ENCODE measurements around the gene SH2B3. TPM values are rescaled to one million over a fixed set of nuclear protein-coding genes. Genes with fewer than 3 reads are reported as not detected.
"Not testable (repeated sequence)": the region's sequence is repeated elsewhere in the genome, so short reads cannot be mapped to it uniquely, and the experiment has no call there.

The SH2B3 gene
- total RNA-seq, 1 donor from 2014 or later = 2.8 TPM

DNA sequence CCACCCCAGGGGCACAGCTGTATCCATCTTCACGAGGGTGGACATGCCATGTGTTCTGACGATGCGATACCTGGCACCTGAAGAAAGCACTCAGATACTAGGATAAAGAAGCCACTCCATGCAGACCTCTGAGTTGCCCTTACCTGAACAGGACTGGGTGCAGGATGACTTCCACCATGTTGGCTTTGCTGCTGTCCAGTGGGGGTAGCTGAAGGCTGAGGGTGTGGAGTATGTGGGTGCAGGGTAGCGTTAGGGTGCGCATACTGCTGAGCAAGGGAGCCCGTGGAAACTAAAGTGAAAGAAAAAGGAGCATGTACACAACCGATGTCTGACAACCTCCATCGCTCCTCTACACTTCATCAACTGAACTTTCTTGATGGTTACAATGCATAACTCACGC, 51.3 kb downstream of the SH2B3 start:
- peaks cover 4% of the 10 kb centered on the region for H3K36me3 ChIP-seq

DNA sequence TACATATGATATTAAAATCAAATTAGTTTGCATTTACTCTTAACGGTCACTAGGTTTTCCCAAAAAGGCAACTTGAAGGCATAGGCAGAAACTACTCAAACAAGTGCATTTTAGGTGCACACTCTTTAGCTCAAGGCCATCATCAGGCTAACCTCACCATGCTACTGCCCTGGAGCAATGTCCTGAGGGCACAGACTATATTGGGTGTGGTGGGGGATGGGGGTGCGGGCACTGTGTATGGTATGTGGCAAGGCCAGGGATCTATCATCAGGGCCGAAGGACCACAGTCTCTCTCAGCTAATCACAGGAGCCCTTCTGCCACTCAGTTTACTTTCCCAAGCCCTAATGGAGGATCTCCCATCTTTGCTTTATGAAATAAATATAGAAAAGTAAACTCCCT, 51.9 kb downstream of the SH2B3 start:
- Mint-ChIP-seq H3K27me3 (ENCODE audit: insufficient read depth, low read depth) (no peaks in the 10 kb centered on the region), H3K9me3 (no peaks in the 10 kb centered on the region), H3K36me3 (peaks cover 31% of the 10 kb centered on the region), H3K4me1 (no peaks in the 10 kb centered on the region), H3K4me3 (no peak overlapping the region), H3K27ac (no peak overlapping the region)
- Histone ChIP-seq H3K9ac (no peak overlapping the region), H2AFZ (replicated peaks) (no peak overlapping the region), H3K9me3 (ENCODE audit: low read depth) (no peaks in the 10 kb centered on the region), H3K27ac (no peak overlapping the region), H3K4me1 (no peaks in the 10 kb centered on the region), H3K4me3 (no peak overlapping the region), H4K20me1 (ENCODE audit: low read depth) (no peaks in the 10 kb centered on the region), H3F3A (ENCODE audit: low read depth) (peaks cover under 1% of the 10 kb centered on the region), H3K79me2 (ENCODE audit: low read depth) (no peaks in the 10 kb centered on the region), H3K4me2 (no peak overlapping the region), H3K36me3 (peaks cover 4% of the 10 kb centered on the region), H3K27me3 (no peaks in the 10 kb centered on the region)
- DNase-seq (ENCODE audit: low spot score) = no peak
- no peak for TF ChIP-seq EZH2 (IDR thresholded peaks at IDR 0.05)
- TF ChIP-seq, protein P1, sequence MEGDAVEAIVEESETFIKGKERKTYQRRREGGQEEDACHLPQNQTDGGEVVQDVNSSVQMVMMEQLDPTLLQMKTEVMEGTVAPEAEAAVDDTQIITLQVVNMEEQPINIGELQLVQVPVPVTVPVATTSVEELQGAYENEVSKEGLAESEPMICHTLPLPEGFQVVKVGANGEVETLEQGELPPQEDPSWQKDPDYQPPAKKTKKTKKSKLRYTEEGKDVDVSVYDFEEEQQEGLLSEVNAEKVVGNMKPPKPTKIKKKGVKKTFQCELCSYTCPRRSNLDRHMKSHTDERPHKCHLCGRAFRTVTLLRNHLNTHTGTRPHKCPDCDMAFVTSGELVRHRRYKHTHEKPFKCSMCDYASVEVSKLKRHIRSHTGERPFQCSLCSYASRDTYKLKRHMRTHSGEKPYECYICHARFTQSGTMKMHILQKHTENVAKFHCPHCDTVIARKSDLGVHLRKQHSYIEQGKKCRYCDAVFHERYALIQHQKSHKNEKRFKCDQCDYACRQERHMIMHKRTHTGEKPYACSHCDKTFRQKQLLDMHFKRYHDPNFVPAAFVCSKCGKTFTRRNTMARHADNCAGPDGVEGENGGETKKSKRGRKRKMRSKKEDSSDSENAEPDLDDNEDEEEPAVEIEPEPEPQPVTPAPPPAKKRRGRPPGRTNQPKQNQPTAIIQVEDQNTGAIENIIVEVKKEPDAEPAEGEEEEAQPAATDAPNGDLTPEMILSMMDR (IDR thresholded peaks at IDR 0.05) = no peak
- TF ChIP-seq EZH2phosphoT487 (IDR thresholded peaks at IDR 0.05) = no peak

More for the DNA sequence above, 51.3 kb downstream of the SH2B3 start:
- Mint-ChIP-seq H3K27me3 (ENCODE audit: insufficient read depth, low read depth) (no peaks in the 10 kb centered on the region), H3K9me3 (no peaks in the 10 kb centered on the region), H3K27ac (no peak overlapping the region), H3K4me1 (no peaks in the 10 kb centered on the region), H3K36me3 (peaks cover 31% of the 10 kb centered on the region), H3K4me3 (no peak overlapping the region)
- Histone ChIP-seq H3K79me2 (ENCODE audit: low read depth) (no peaks in the 10 kb centered on the region), H3K4me1 (no peaks in the 10 kb centered on the region), H4K20me1 (ENCODE audit: low read depth) (no peaks in the 10 kb centered on the region), H3K9ac (no peak overlapping the region), H3K27me3 (no peaks in the 10 kb centered on the region), H3K27ac (no peak overlapping the region), H3K4me2 (no peak overlapping the region), H3K4me3 (no peak overlapping the region), H2AFZ (replicated peaks) (no peak overlapping the region), H3F3A (ENCODE audit: low read depth) (peaks cover 6% of the 10 kb centered on the region), H3K9me3 (ENCODE audit: low read depth) (no peaks in the 10 kb centered on the region)
- DNase-seq (ENCODE audit: low spot score) = no peak
- TF ChIP-seq, protein P1 (IDR thresholded peaks at IDR 0.05) = no peak
- TF ChIP-seq EZH2 (IDR thresholded peaks at IDR 0.05) = no peak
- no peak for TF ChIP-seq EZH2phosphoT487 (IDR thresholded peaks at IDR 0.05)

DNA sequence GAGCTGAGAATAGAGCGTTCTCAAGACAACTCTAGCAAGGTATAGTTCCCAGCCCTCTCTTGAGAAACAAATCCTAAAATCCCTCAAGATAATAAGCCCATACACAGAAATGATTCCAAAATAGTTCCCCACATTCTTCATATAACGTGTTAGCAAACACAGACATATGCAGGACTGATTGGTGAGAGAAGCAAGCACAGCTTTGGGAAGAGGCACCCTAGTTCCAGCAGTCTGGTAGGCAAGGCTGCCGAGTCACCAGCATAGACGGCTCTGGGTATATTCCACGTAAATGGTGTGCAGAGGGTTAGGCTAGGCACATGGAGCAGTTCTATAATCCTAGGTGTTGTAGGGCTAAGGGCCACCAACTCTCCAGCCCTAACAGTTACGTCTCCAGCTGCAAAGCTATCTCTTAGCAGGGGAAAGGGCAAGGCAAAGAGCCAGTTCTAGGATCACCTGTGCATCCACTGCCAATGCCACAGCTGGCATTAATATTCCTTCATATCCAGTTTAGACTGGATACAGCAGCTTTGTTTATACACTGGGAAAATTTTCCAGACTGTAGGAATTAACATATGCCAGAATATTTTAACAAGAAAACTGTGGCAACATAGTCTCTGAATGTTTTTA, 52.9 kb downstream of the SH2B3 start:
- Histone ChIP-seq H3K27ac (no peak overlapping the region), H4K20me1 (ENCODE audit: low read depth) (no peaks in the 10 kb centered on the region), H3K4me2 (no peak overlapping the region), H3K4me1 (no peaks in the 10 kb centered on the region), H3K9me3 (ENCODE audit: low read depth) (no peaks in the 10 kb centered on the region), H3K79me2 (ENCODE audit: low read depth) (no peaks in the 10 kb centered on the region), H3K4me3 (no peak overlapping the region), H2AFZ (replicated peaks) (no peak overlapping the region), H3F3A (ENCODE audit: low read depth) (no peaks in the 10 kb centered on the region), H3K36me3 (peaks cover 4% of the 10 kb centered on the region), H3K27me3 (no peaks in the 10 kb centered on the region), H3K9ac (no peak overlapping the region)
- Mint-ChIP-seq H3K27ac (no peak overlapping the region), H3K4me1 (no peaks in the 10 kb centered on the region), H3K36me3 (peaks cover 31% of the 10 kb centered on the region), H3K9me3 (no peaks in the 10 kb centered on the region), H3K27me3 (ENCODE audit: insufficient read depth, low read depth) (no peaks in the 10 kb centered on the region), H3K4me3 (no peak overlapping the region)
- TF ChIP-seq EZH2 (IDR thresholded peaks at IDR 0.05) (no peak), EZH2phosphoT487 (IDR thresholded peaks at IDR 0.05) (no peak)
- TF ChIP-seq, protein P1 (IDR thresholded peaks at IDR 0.05) = no peak
- DNase-seq (ENCODE audit: low spot score) = no peak

DNA sequence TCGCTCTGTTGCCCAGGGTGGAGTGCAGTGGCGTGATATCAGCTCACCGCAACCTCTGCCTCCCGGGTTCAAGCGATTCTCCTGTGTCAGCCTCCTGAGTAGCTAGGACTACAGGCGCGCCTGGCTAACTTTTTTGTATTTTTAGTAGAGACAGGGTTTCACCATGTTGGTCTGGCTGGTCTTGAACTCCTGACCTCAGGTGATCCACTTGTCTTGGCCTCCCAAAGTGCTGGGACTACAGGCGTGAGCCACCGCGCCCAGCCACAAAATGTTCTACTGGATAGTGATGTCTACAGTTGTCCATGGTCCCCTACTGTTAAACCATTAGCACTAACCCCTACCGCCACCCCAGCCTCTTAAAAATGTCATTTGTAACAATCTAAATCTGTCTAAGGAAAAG, 54.4 kb downstream of the SH2B3 start:
- H3K27ac Mint-ChIP-seq; H3K9me3 Mint-ChIP-seq; H3K27me3 ChIP-seq; H3K27me3 Mint-ChIP-seq (ENCODE audit: insufficient read depth, low read depth); H3K79me2 ChIP-seq (ENCODE audit: low read depth); H3K9ac ChIP-seq; H3K4me3 ChIP-seq; H2AFZ ChIP-seq (replicated peaks); H3K4me2 ChIP-seq; H3K4me1 ChIP-seq; H3F3A ChIP-seq (ENCODE audit: low read depth); H3K36me3 ChIP-seq; H3K4me3 Mint-ChIP-seq; H3K9me3 ChIP-seq (ENCODE audit: low read depth); H4K20me1 ChIP-seq (ENCODE audit: low read depth); DNase-seq (ENCODE audit: low spot score); H3K27ac ChIP-seq; H3K4me1 Mint-ChIP-seq: not testable (repeated sequence)
- H3K36me3 Mint-ChIP-seq = peaks cover 25% of the 10 kb centered on the region
